ENCODE measurements around the gene TMEM132E.

The TMEM132E gene

GRCh38 chr17:34668206-34668605 is 88.8 kb downstream of the TMEM132E start:
- DNase-seq: no peak

DNA sequence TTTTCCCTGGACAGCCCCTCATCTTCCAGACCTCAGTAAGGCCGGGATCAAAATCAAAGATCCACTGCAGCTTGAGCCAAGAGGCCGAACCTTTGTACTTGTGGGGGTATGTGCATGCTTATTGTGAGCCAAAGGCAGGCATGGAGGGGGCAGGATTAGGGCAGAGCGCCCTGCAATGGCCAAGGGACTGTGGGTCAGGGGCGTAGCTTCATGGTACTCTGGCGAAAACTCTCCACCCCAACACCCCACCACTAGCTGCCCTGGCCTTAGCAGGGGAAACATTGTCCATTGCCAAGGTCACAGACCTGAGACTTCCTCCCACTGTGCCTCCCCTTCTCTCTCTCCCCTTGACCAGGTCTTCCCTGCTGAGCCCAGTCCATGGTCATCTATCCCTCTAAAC is 90.1 kb downstream of the TMEM132E start:
- no peak for DNase-seq

DNA sequence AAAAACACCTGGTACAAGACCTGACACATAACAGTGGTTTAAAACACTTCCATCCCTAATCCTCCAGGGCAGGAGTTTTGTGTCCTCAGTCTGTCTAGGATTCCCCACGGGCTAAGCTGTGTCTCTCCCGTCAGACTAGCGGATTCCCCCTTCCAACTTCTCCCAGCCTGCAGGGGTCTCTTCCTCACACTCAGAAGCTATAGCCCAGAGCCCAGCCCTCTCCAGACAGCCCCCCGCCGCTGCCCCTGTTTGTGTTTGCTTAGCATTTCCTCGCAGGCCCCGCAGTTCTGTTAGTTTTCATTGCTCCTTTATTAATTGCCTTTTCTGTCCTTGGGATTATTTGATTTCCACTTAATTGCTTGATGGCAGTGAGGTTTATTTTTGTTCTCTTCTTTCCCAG is 91.2 kb downstream of the TMEM132E start:
- no peak for DNase-seq

GRCh38 chr17:34671191-34671590 is 91.8 kb downstream of the TMEM132E start:
- DNase-seq: no peak

DNA sequence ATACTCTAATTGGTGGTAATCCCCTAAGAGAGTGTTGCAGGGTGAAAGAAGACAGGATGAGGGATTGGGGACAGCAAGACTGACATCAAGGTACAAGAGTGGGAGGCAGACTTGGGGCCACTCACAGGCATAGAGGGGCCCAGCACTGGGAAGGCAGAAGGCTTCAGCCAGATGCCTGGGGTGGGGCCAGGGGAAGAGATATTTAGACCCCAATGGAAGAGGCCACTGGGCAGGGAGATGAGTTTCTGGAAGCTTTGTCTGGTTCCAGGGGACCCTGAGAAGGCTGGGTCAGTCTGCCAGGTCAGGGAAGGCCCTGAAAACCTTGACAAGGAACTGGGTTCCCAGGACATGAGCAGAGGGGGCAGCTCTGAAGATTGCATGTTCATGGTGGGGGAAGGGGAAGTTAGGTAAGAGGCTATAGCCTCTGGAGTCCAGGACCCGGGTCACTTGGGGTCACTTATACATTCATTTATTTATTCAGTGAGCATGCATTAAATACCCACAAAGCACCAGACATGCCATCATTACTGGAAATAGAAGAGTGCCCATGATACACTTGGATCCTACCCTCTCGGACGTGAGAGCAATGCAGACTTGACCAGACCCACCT is 92.9 kb downstream of the TMEM132E start:
- no peak for DNase-seq

DNA sequence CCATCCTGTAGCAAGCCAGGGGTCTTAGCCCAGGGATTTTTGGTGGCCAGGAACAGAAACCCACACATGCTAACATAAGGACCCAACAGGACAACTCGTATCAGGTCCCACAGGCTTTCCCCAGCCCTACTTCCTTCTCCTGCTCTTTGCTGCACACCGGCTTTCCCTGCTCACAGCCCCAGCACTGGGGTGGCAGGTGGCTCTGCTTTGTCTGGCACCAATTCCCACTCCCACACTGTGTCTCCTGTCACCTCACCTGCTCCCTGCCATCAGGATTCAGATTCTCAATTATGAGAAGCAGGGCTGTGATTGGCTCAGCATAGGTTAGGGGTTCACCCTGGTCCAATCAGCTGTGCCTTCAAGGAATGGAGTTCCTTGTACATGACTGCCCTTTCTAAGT is 94.1 kb downstream of the TMEM132E start:
- DNase-seq: no peak

- no peak for DNase-seq
Observed at GRCh38 chr17:34673995-34674890, 94.9 kb downstream of the TMEM132E start.

GRCh38 chr17:34675143-34675542 is 95.8 kb downstream of the TMEM132E start:
- DNase-seq: no peak

DNA sequence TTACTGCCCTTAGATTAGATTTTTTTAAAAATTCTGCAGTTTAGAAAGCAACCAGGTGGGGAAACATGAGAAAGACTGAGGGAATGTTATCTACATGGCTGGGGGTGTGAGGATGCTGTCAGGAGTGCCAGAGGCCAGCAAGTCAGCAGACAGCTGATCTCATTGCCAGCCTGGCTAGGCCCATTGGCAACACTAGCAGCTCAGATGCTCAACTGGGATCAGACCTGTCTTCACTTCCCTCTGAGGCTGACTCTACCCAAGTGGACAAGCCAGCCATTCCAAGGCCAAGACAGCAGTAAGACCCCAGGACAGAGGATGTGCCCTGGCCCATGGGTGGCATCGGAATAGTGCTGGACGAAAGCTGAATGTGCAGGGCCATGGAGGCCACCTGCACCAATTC is 96.2 kb downstream of the TMEM132E start:
- no peak for DNase-seq

DNA sequence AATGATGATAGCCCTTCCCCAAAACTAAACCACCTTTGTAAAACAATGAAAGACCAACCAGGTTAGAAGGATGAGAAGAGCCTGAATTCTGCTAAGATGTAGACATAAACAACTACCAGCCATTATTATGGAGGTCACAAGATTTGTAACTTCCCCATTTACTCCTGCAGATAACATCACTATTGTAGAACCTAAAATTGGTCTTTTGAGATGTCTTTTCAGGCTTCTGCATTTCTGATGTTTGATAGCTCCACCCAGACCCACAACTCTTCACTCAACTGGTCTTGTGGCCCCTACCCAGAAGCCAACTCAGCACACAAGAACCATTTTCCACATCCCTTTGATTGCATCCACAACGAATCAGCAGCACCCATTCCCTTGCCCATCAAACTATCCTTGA is 100.8 kb downstream of the TMEM132E start:
- no peak for DNase-seq

DNA sequence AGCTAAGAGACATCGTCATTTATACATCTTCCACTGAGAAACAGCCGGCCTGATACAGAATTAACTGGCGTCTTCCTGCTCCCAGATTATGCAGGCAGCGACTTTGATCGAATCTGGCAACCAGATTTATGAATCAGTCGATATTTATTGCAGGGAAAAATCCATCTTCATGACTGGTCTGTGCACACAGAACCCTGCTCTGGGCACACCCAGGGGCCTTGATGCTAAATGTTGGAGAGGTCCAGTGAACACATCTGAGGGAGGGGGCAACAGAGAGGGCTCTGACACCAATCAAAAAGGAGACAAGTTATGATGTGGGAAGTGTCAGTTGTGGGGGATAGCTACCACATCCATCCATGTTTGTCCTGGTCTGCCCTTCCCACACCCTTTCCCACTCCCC is 102.9 kb downstream of the TMEM132E start:
- DNase-seq: no peak

GRCh38 chr17:34683390-34683789 is 104.0 kb downstream of the TMEM132E start:
- DNase-seq: no peak
